Activated effector memory CD4-positive, alpha-beta T cell treated with anti-CD3 and anti-CD28 coated beads, Interleukin-2, amount 50 U/mL, for 16 hours (primary cell): ENCODE data around the gene LAMB4.
"Not testable (repeated sequence)": the region's sequence is repeated elsewhere in the genome, so short reads cannot be mapped to it uniquely, and the experiment has no call there.

Experiments used
- DNase-seq: peaks from one replicate; pipeline ENCODE4 v3.0.0-alpha.2; 2020

LAMB4 gene

DNA sequence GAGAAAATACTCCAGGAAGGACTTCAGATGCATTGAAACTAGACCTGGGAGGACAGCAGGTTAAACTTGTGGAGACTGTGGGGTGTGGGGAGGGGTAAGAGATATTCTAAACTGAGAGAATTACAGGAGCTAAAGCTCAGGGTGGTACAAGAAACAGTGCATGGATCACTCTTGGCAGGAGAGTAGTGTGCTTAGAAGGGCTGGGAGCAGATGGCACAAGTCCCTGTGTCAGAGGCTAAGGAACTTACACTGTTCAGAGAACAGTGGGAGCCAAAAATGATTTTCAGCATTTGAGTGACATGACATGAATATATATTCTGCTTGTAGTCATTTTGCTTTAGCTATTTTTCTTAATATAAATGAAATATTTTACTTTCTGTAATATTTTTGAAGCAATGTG, 91.2 kb downstream of the LAMB4 start:
- no peak for DNase-seq

DNA sequence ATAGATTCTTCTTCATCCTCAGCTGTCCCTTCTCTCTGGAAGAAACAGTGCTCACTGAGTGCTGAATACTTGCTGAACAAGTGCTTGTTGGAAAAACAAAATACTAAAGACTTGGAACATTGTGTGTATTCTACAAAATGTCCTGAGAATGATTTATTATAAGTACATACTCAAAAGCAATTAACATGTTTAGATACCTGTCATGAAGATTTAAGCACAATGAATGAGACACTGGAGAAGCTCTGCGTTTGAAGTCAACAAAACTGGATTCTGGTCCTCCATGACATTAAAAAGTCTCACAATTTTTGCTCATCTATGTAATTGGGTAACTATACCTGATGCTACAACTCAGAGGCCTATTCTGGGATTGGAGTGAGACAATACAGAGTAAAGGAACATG, 92.4 kb downstream of the LAMB4 start:
- DNase-seq = no peak

DNA sequence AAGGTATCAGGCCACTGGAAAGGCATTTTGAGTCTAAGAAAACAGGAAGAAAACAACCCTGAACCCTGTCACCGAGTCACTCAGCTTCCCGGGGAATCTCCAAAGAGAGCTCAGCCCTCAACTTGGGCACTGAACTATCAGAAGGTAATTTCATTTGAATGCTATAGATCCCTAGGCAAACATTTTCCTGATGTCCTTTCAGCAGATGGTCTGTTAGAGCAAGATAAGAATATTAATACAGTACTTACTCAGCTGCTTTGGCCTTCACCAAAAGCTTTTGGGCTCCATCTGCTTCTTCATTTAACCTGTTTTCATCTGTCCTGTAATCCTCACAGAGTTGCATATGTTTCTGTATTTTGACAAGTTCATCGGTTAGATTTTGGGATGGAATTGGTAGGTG, 93.0 kb downstream of the LAMB4 start:
- no peak for DNase-seq

DNA sequence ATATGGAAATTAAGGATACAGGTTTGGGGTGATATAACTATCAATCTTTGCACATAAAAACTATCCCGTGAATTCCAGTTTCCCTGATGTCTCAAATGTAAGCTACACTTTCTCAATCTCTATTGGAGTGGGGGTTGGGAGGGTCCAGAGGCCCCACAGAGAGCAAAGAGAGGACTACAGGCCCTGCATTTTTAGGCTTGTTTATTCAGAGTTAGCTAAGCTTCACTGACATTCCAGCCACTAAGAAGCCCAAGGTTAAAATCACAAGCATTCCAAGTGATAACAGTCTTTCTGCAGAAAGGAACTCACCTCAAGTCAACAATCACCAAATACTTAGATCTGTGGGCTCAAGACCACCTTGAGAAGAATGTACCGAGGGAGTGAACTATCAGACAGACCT, 95.6 kb downstream of the LAMB4 start:
- DNase-seq = no peak

DNA sequence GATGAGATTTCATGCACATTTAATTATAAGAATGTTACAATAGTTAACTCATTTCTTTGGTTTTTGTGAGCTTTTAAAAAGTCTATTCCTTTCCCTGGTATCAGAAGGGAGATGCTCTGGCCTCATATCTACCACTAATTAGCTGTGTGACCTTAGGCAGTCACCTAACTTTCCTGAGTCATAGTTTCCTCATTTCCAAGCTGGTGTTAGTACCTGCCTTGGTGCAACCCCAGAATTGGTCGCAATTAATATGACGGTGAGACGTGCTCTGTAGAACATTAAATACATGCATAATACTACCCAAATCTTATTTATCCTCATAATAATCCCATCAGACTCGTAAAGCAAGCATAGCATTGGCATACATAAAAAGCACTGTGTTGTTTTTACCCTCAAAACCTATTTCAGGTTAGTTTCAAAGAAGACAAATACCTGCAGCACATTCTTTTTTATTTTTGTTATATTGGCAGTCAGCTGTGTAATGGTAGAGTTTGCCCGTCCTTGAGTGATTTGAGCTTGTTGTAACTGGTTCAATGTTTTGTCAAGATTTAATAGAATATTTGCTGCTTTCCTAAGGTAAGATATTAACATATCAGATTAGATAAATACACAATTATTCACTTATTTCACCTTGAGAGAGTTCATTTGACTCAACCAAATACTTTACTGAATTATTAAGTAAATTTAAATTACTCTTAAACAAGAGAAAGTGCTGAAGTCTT, 96.2 kb downstream of the LAMB4 start:
- DNase-seq = no peak

DNA sequence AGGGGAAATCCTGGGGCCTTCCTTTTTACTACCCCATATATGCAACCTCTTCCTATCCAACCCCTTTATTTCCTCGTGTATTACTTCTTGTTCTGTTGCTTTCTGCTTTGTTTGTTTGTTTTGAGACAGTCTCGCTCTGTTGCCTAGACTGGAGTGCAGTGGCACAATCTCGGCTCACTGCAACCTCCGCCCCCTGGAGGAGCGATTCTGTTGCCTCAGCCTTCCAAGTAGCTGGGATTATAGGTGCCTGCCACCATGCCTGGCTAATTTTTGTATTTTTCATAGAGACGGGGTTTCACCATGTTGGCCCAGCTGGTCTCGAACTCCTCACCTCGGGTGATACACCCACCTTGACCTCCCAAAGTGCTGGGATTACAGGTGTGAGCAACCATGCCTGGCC, 96.9 kb downstream of the LAMB4 start:
- DNase-seq = not testable (repeated sequence)

DNA sequence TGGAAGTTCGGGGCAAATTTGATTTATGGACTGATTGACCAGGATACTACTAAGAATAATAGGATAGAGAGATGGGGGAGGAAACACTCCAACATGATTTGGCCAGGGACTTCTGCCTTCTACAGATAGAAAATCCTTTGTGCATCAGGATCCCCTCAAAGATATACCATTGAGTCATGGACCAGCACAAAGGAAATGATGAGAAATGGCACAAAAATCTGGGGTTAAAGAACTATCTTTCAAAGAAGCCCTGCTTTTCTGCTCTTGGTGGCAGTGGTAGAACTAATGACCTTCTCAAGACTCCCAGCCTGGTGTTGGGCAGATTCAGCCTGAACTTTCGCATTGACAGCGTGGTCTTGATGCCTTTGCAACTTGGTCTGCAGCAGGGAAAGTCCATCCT, 99.6 kb downstream of the LAMB4 start:
- DNase-seq = no peak

DNA sequence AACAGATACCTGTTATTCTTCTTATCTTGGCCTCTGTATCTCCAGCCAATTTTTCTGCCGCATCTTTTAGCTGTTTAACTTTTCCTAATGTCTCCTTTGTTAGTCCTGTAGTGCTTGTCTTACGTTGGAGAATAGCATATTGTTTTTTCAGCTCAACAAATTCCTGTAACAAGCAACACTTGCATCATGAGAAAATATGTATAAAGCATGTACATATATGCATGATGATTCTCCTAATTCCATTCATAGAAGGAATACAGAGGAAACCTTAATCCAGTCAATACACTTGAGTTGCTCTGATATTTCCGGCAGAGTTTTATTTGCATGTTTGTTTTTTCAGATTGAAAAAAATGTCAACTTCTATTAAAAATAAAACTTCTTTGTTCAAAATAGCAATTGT, 101.1 kb downstream of the LAMB4 start:
- no peak for DNase-seq

DNA sequence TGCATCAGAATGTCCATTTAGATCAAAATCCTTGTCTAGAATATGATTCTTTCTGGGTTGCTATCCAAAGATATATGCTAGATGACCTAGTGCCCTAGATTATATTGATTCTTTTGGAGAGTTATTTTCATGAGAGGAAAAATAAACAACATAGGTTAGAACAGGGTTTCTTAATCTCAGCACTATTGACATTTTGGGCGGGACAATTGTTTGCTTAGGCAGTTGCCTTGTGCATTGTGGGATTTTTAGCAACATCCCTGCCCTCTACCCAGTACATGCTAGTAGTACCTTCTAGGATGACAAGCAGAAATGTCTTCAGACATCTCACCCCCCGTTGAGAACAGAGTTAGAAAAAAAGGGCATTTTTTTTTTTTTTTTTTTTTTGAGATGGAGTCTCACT, 102.0 kb downstream of the LAMB4 start:
- DNase-seq = no peak

DNA sequence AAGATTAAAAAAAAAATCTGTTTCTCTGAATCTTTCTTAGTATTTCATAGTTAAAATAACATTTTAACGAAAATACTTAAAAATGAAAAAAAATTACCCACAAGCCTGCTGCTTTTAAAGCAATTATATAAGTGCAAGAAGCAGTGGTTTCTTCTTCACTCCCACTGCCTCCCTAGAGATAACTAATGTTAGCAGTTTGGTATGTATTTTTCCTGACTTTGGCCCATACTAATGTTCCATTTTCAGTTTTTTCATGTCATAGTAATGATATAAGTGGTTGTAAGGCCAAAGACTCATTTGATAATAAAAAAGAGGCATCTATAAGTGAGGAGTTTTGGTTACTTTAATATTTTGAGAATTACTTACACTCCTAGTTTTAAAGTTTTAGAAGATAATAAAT, 102.9 kb downstream of the LAMB4 start:
- DNase-seq = no peak

DNA sequence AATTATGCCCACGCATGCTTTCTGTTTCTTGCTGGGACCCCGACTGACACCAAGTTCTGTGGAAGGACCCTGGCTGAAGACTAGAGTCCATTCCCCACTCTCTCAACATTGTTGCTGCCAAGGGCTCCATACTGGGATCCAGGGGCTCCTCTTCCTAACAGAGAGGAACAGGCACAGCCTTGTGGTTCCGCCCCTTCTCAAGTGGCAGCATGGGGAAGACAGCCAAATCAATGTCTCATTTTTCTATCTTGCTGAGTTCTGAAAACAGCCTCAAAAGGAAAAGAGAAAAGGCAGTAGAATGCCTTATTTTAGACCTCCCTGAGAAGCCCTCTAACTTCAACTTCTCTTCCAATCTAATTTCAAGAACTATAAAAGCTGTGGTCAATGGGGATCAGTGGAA, 103.5 kb downstream of the LAMB4 start:
- DNase-seq = no peak

DNA sequence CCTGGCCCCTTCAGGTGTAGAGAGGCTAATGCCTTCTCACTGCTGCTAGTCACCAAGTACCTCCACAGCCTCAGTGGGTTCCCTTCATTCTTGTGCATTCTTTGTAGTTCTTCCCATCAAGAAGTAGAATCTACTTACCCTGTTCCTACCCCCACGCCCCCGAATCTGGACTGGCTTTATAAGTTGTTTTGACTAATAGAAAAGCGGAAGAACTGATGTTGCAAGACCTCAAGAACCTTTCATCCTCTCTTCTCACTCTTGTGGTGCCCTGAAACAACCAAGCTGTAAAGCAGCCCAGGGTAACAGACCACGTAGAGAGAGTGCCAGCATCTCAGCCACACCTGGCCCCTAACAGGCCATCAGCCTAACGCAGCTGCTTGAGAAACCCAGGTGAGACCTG, 104.0 kb downstream of the LAMB4 start:
- DNase-seq = no peak

DNA sequence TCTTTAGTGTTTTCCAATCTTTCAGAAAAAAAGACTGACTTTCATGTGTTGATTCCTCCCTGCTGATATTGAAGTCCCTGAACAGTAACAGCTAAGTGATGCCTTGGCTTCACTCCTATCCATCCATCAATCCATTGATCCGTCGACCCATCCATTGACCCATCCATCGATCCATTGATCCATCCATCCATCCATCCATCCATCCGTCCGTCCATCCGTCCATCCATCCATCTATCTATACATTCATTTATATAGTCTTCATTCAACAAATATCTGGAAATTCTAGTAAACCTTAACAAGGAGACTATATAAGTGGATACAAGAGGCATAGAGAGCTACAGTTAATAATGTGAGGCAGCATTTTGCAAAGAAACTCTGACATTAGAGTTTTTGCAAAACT, 105.6 kb downstream of the LAMB4 start:
- no peak for DNase-seq

DNA sequence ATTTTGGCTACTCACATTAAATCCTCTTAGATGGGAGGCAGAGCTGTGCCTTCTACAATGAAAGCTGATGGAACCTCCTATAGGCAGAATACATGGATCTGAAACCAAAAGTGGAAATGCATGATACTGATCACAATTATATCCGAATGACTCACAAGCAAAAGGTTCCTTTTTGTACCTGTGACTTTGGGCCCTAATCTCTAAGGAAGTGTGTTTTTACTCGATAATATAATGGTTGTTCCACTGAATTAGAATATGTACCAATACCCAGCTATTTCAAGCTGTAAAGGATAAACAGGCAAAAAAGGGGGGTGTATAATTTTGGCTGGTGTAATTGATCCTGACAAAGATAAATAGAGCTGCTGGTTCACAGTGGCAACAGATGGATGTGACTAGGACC, 109.6 kb downstream of the LAMB4 start:
- no peak for DNase-seq

DNA sequence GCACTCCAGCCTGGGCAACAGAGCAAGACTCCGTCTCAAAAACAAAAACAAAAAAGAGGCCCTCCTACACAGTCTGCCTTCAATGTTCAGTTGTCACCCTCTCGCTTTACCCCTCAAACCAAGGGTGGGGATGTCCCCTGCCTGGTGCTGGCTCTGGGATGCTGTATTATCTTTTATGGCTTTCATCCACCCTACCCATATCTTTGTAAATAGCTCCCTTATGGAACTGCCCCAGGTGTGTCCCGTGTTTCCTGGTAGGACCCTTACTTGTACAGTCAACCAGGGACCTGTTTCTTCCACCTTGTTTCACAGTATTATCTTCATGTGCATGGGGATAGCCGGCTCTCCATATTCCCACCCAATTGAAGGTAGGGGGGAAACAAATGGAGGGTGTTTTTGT, 111.5 kb downstream of the LAMB4 start:
- DNase-seq = no peak

DNA sequence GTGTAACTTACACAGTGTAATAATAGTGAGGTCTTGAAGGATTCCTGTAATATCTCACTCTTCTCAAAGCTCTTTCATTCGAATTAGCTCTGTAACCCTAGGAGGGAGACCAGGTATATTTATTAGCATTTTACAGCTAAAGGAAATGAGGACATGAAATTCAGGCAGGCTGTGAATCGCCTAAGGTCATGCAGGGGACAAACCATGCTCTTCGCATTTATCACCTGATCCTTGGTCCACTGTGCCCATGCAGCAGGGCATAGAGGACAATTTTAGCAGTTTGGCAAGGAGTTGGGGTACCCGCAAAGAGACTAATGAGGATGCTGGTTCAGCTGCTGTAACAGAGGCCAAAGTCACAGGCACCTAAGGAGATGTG, 112.4 kb downstream of the LAMB4 start:
- DNase-seq = no peak

DNA sequence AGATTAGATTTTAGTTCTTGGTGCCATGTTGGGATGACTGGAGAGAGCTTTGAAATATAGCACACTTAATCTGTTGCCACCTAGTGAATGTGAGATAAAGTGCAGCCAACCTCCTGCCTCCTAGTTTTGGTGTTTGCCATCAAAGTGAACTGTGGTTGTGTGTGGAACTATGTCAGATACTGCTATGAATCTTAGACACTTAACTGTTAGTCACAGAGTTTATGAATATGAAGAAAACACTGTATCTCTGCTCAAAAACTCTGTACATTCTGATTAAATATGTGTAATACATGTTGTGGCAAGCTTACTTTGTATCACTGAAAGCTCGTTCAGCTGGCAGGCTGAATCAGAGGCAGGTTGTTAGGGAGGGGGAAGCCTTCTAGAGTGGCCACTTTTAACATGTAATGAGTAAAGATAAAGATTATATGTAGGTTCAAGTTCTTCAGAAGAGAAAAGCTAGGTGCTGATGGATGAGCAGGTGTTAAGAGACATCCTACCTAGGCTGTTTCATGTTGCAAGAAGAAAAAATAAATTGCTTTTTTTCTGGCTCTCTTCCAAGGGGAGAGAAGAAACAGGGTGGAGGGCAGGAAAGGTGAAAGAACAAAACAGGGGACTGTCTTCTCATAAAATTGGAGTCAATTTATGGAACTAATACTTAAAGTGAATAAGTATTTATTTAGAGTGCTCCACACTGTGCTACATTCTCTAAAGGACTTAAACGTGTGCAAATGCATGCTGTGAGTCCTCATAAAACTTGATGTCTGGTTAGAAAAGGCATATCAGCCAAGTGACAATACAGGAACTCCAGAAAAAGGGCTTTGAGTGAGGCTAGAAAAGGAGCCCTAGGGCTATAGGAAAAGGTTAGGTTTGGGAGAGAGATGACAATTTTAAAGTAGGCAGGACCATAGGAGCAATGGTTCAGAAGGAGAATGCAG, 113.1 kb downstream of the LAMB4 start:
- DNase-seq = no peak

DNA sequence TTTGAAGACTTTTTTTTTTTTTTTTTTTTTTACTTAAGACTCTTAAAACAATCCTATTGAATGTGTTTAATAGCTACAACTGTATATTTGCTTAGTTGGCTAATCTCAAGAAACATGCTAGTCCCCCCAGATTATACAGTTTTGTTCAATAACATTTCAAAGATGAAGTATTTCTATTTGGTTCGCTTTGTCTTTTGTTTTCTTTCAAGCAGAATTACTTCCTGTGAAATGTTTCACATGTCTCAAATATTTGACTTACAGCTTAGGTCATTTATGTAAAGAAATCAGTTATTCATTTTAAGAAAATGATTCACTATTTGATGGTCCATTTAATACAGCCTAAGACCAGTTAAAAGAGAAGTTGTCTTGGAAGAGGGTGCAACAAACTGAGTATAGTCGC, 114.4 kb downstream of the LAMB4 start:
- no peak for DNase-seq

DNA sequence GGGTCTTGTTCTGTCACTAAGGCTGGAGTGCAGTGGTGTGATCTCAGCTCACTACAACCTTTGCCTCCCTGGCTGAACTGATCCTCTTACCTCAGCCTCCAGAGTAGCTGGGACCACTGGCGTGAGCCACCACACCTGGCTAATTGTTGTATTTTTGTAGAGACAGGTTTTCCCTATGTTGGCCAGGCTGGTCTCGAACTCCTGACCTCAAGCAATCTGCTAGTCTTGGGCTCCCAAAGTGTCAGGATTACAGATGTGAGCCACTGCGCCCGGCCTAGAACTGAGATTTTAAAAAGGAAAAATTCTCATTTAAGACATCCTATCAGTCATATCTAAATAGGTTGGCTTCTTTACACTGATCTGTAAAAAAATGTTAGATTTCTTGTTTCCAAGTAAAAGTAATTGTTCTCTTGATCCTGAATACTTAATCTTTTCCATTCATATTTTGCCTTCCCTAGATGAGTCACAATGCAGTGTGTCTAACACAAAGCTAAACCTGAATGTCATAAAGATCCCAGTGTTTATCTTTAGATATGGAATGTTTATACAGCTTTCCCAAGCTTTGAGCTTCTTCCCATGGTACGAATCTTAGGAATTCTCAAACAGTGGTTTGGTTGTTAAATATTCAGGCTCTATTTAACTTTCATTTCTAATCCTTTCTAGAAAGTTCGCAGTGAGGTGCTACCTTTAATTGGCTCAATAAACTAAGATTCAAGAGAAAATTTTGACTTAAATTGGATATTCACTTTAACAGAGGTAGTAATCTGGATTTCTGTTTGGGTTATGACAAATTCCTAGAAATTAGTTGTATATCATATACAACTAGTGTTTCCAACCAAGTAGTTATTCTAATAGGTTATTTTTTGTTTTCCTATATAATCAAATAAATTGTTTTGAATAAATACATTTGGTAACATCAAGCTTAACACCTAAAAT, 115.1 kb downstream of the LAMB4 start:
- DNase-seq = no peak

DNA sequence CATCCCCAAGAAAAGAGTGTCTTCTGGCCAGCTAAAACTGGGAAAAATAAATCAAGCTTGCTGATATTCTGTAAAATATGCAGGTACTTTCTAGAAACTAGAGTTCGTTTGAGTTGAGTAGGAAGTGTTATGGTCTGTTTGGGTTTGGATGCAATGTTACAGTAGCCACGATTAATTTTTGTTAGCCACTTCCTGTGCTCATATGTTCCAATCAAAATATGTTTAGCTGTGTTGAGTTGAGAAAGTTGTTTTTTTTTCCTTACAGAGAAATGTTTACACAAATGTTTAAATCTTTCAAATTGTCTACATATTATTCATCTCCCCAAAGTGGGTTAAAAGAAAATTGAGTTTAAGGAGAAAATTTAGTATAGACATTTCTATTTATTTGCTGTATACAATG, 115.9 kb downstream of the LAMB4 start:
- no peak for DNase-seq

DNA sequence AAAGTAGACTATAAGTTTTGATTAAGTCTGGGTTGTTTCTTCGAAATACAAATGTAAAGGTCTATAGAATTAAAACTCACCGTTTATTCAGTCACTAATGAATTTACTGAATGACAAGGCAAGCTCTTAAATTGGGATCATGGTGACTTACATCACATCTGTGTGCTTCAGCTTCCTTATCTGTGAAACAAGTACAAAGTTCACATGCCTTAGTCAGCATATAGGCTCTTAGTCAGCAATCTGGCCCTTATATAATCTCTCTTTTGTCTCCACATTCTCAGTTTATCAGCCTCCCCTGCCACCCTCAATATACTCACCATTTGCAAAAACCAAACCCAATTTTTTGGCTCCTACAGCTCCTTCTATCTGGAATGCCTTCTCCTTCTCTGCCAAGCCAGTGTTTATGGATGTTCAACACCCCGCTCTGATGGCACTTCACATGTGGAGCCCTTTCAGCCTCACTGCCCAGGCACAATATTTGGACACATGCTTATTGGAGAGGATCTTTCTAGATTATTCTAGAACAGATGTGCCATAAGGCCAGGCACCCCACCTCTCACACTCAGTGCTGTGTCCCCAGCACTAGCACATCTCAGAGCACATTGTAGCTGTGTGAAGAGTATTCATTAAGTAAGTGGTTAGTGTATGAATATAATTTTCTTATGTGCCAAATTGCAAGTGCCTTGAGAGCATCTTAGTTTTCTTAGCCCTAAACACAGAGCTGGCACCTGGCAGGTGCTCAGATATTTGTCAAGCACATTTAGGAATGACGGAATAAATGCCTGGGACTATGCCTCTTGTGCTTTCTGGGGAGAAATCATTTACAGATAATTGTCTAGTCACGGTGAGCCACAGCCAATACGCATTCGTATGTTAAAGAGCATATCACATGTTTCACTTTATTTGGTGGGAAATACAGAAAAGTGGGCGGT, 117.4 kb downstream of the LAMB4 start:
- DNase-seq = no peak

DNA sequence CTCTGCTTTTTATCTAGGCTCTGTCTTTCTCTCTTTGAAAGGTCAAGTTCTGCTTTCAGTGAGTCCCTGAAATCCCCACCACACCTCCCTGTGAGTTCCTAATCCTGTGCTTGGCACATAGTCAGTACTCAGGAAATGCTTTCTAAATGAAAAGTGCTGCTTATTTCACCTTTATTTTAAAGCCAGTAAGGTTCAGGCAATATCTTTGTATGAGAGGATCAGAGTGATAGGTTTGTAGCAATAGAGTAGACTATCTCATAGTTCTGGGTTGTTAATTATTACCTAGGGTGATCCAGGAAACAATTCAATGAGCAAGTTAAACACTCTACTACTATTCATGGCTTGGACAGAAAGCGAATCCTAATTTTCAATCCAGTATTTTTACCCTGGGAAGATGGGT, 119.8 kb downstream of the LAMB4 start:
- DNase-seq = no peak
